GM12878 (cell line): ENCODE measurements around the gene SRXN1. TPM values are rescaled to one million over a fixed set of nuclear protein-coding genes. Genes with fewer than 3 reads are reported as not detected.
A peak's percentile ranks its signal among the peaks of the same experiment; 100 is the strongest.

ENCODE experiments used
- ATAC-seq: fragments of 200-7000 bp; cut with Tn5 transposase; 3 replicates; pipeline ENCODE4 v1.9.1; 2020; ENCODE audit warnings: mild to moderate bottlenecking, moderate library complexity
- BruUV-seq: library from RNA; stranded (reverse); fragments of 400-500 nt; replicated peaks from 2 replicates; lab custom pipeline; 2021; lab: Mats Ljungman, UMichigan
- CTCF ChIA-PET: fragments of 300-600 bp; sonication (Branson Sonifier 250); formaldehyde crosslinking; extraction: SDS; loops from one replicate; lab custom pipeline; 2021; ENCODE audit warnings: inconsistent platforms; lab: Yijun Ruan, JAX
- POLR2A ChIA-PET: fragments of 350-600 bp; formaldehyde crosslinking; extraction: SDS; loops from one replicate; lab custom pipeline; 2021; ENCODE audit warnings: inconsistent platforms; lab: Charles Lee
- RAD21 ChIA-PET: fragments of 300-600 bp; sonication (Branson Sonifier 250); formaldehyde crosslinking; loops from one replicate; lab custom pipeline; 2023; ENCODE audit warnings: antibody characterized with exemption; ENCODE audit not compliant: unreplicated experiment; lab: Charles Lee
- SMC1A ChIA-PET: fragments of 300-600 bp; sonication (Branson Sonifier 250); formaldehyde crosslinking; loops from one replicate; lab custom pipeline; 2023; ENCODE audit not compliant: unreplicated experiment, uncharacterized antibody; lab: Charles Lee
- DNase-seq: peaks from one replicate; pipeline ENCODE4 v3.0.0-alpha.2; 2011; ENCODE audit warnings: low read depth, low spot score
- FAIRE-seq: peaks from 3 replicates; lab custom pipeline; 2011; peaks lifted over from hg19 to GRCh38; lab: Jason Lieb, UNC
- H2AFZ ChIP-seq: 2 replicates; pipeline ENCODE4 v1.6.0; 2011; ENCODE audit warnings: low read depth, low read length, control low read depth; ENCODE audit not compliant: control insufficient read depth
- H3K27ac ChIP-seq: 2 replicates; pipeline ENCODE4 v1.5.1; 2011; ENCODE audit warnings: control low read depth; ENCODE audit not compliant: control insufficient read depth, insufficient read depth
- H3K27me3 ChIP-seq, 2 experiments: replicated peaks in 1 of 2; 2 replicates each; pipeline versions ENCODE4 v1.6.0 to v1.6.1; 2011; ENCODE audit warnings: low read length in 1 of 2; ENCODE audit not compliant: control insufficient read depth in 2 of 2, insufficient read depth in 2 of 2
- H3K36me3 ChIP-seq, 2 experiments: 2 replicates each; pipeline ENCODE4 v1.5.1; 2011; ENCODE audit warnings: low read length in 1 of 2; ENCODE audit not compliant: control insufficient read depth in 2 of 2, insufficient read depth in 2 of 2
- H3K4me1 ChIP-seq: 2 replicates; pipeline ENCODE4 v1.6.1; 2011; ENCODE audit warnings: mild to moderate bottlenecking, low read length, moderate library complexity, mixed read lengths; ENCODE audit not compliant: control insufficient read depth, insufficient read depth
- H3K4me2 ChIP-seq: 2 replicates; pipeline ENCODE4 v1.6.0; 2011; ENCODE audit warnings: control low read depth; ENCODE audit not compliant: control insufficient read depth, insufficient read depth
- H3K4me3 ChIP-seq: fragments of 200-600 bp; sonication (generic); 2 replicates; pipeline ENCODE4 v1.5.1; 2016
- H3K79me2 ChIP-seq: 2 replicates; pipeline ENCODE4 v1.6.0; 2011; ENCODE audit warnings: low read length; ENCODE audit not compliant: control insufficient read depth, insufficient read depth
- H3K9ac ChIP-seq: 2 replicates; pipeline ENCODE4 v1.8.0; 2011; ENCODE audit warnings: low read length, control low read depth, mixed read lengths; ENCODE audit not compliant: control insufficient read depth, insufficient read depth
- H3K9me3 ChIP-seq: replicated peaks from 3 replicates; pipeline ENCODE4 v1.5.1; 2011; ENCODE audit warnings: mild to moderate bottlenecking, low read length; ENCODE audit not compliant: control insufficient read depth, insufficient read depth
- H4K20me1 ChIP-seq: 2 replicates; pipeline ENCODE4 v1.6.0; 2011; ENCODE audit not compliant: control insufficient read depth, insufficient read depth
- ELK1 ChIP-seq: IDR thresholded peaks from 2 replicates; pipeline ENCODE4 v1.6.1; 2012; ENCODE audit warnings: low read depth, low read length, improper control_type of control experiment
- RB1 ChIP-seq: fragments of 450-650 bp; formaldehyde crosslinking; IDR thresholded peaks from 2 replicates; pipeline ENCODE4 v1.6.1; 2017; ENCODE audit warnings: mild to moderate bottlenecking, borderline replicate concordance
- RCOR1 ChIP-seq: conservative IDR thresholded peaks from 2 replicates; pipeline ENCODE4 v1.6.1; 2012; ENCODE audit warnings: low read depth, low read length, improper control_type of control experiment
- RFX5 ChIP-seq: IDR thresholded peaks from 2 replicates; pipeline ENCODE4 v1.6.1; 2011; ENCODE audit warnings: low read depth, low read length, improper control_type of control experiment
- SMAD5 ChIP-seq: IDR thresholded peaks from 2 replicates; pipeline ENCODE4 v1.6.1; 2016; ENCODE audit warnings: antibody characterized with exemption, low read depth
- WGBS: methylation state at CpG from one replicate; pipeline ENCODE4 v1.1.6; 2016; ENCODE audit warnings: low lambda C conversion rate; ENCODE audit not compliant: insufficient replicate concordance, insufficient coverage; ENCODE audit errors: missing lambda C conversion rate; 5-methylcytosine and 5-hydroxymethylcytosine counted together
- in situ Hi-C: fragments of 300-500 bp; cut with MboI; formaldehyde crosslinking; loops from 9 replicates; pipeline ENCODE4 v1.14.3; 2018; ENCODE audit warnings: mixed read lengths
- intact Hi-C: fragments of 100-400 bp; cut with micrococcal nuclease; formaldehyde crosslinking; loops from one replicate; pipeline ENCODE4 v1.14.2; 2022; ENCODE audit not compliant: unreplicated experiment
- polyA plus RNA-seq, 11 experiments: library from polyadenylated mRNA; depleted of rRNA in 4 of 11; unstranded in 6 of 11; stranded (reverse) in 5 of 11; fragments of >200 nt; fragmentation: Nextera tagmentation in 4 of 11; fragmentation: Illumina TruSeq in 1 of 11; extraction: Ambion mirVana in 4 of 11; extraction: Trizol in 1 of 11; gene quantifications; 1 replicate in 1 of 11; 2 replicates in 10 of 11; pipeline versions ENCODE4 v1.2.1 to v1.2.3, GENCODE V29; 2011 to 2016; ENCODE audit warnings: inconsistent platforms in 2 of 11, missing spikeins in 2 of 11, low read depth in 1 of 11
- total RNA-seq, 4 experiments: library from RNA; depleted of rRNA in 3 of 4; stranded (reverse); fragments of >200 nt in 3 of 4; fragmentation: Illumina TruSeq in 1 of 4; extraction: Trizol in 1 of 4; gene quantifications; 2 replicates each; pipeline versions ENCODE4 v1.2.1 to v1.2.3, GENCODE V29; 2013 to 2021

The SRXN1 gene
- total and polyA plus RNA-seq, 10 of the 15 experiments (the other 5 are each of a cell fraction or from before 2014, with no cell fraction given) = 4.1 to 20.5 (median 15.6) TPM

- Histone ChIP-seq H3K4me2 (no peak overlapping the region), H3K27me3 (peaks cover 0 to 1% of the 10 kb centered on the region in 2 experiments; a peak in 1 of 4 replicates), H3K9ac (no peak overlapping the region), H4K20me1 (no peaks in the 10 kb centered on the region), H3K79me2 (peaks cover 14% of the 10 kb centered on the region), H2AFZ (no peak overlapping the region), H3K4me3 (no peak overlapping the region), H3K9me3 (no peaks in the 10 kb centered on the region), H3K36me3 (no peaks in the 10 kb centered on the region), H3K27ac (no peak overlapping the region), H3K4me1 (peaks cover 6% of the 10 kb centered on the region; the same call in 1 of the 2 replicates)
- FAIRE-seq = no peak
- ChIA-PET CTCF (interaction anchor here (2.7 kb wide), 1 partner anchor 12 kb away, joined by 9 read pairs; no protein-coding TSS in a partner anchor), SMC1A (no interaction called here), POLR2A (interaction anchor here (0.6 kb wide), 1 partner anchor 22 kb away, joined by 3 read pairs; no protein-coding TSS in a partner anchor), RAD21 (interaction anchor here (0.6 kb wide), 1 partner anchor 300 kb away, joined by 3 read pairs; no protein-coding TSS in a partner anchor)
- WGBS = 96% methylated on average over 3 of the region's 3 CpGs
- in situ Hi-C loops = no loop called here
- intact Hi-C loops = loop anchor here (5.0 kb wide), 2 partner anchors 77 to 83 kb away; no protein-coding TSS in a partner anchor
- BruUV-seq = no TSS peak
- no peak for TF ChIP-seq RCOR1
- no peak for DNase-seq
- ATAC-seq = no peak
Observed at GRCh38 chr20:654417-654750, 1.4 kb upstream of the SRXN1 start.

GRCh38 chr20:653590-654416 lies 803 bp upstream of the SRXN1 start:
- intact Hi-C loops (loop anchor here (5.0 kb wide), 2 partner anchors 77 to 83 kb away; no protein-coding TSS in a partner anchor), in situ Hi-C loops (no loop called here)
- no peaks in the 10 kb centered on the region for H3K9me3 ChIP-seq
- no peak for DNase-seq
- peak overlapping the region; percentile 73 for H2AFZ ChIP-seq
- no TSS peak for BruUV-seq
- no peaks in the 10 kb centered on the region for H4K20me1 ChIP-seq
- H3K27me3 ChIP-seq = no peaks in the 10 kb centered on the region
- no peak for ATAC-seq
- H3K4me2 ChIP-seq = peak overlapping the region; percentile 60
- no peak for FAIRE-seq
- ChIA-PET RAD21 (interaction anchor here (0.6 kb wide), 1 partner anchor 299 kb away, joined by 3 read pairs; no protein-coding TSS in a partner anchor), POLR2A (interaction anchor here (0.6 kb wide), 1 partner anchor 22 kb away, joined by 3 read pairs; no protein-coding TSS in a partner anchor), CTCF (interaction anchor here (2.7 kb wide), 1 partner anchor 13 kb away, joined by 9 read pairs; no protein-coding TSS in a partner anchor), SMC1A (no interaction called here)
- TF ChIP-seq RB1 = 0 out of 2 replicates have a peak, but pooled peaks have one; percentile 5
- TF ChIP-seq ELK1 = 0 out of 2 replicates have a peak, but pooled peaks have one; percentile 1
- TF ChIP-seq SMAD5 = no peak
- TF ChIP-seq RFX5 = no peak
- H3K36me3 ChIP-seq = no peaks in the 10 kb centered on the region
- H3K79me2 ChIP-seq = peaks cover 14% of the 10 kb centered on the region
- WGBS = 29% methylated on average over 28 of the region's 31 CpGs
- peaks cover 6% of the 10 kb centered on the region; the same call in 1 of the 2 replicates for H3K4me1 ChIP-seq
- no peak overlapping the region; the same call in 1 of the 2 replicates for H3K9ac ChIP-seq
- H3K27ac ChIP-seq = no peak overlapping the region
- H3K4me3 ChIP-seq = peak overlapping the region; percentile 83; the same call in 1 of the 2 replicates
